HG03095 (cell line): Measurements from ENCODE around the gene HS3ST3B1.

ENCODE experiments used
- ATAC-seq: cut with Tn5 transposase; IDR thresholded peaks from one replicate; pipeline ENCODE4 v1.9.1; 2021; ENCODE audit warnings: moderate library complexity; ENCODE audit not compliant: unreplicated experiment

Gene HS3ST3B1

GRCh38 chr17:14398766-14399165 lies 97.9 kb downstream of the HS3ST3B1 start:
- no peak for ATAC-seq
